Erythroblast (primary cell): Measurements from ENCODE around the gene DUS2.

Source experiments
- GATA1 ChIP-seq: IDR thresholded peaks from 2 replicates; pipeline ENCODE4 v1.6.1; 2011; ENCODE audit warnings: low read depth, mild to moderate bottlenecking, control low read depth, low read length, moderate library complexity
- POLR2A ChIP-seq: IDR thresholded peaks from 2 replicates; pipeline ENCODE4 v1.6.1; 2011; ENCODE audit warnings: mild to moderate bottlenecking, low read length

- TF ChIP-seq POLR2A (no peak), GATA1 (no peak)
Observed at GRCh38 chr16:68085259-68086071, 62.4 kb downstream of the DUS2 start, which contains the start of gene NFATC3.
